Measurements from ENCODE around the gene COCH.
A peak's percentile ranks its signal among the peaks of the same experiment; 100 is the strongest.

The COCH gene

GRCh38 chr14:30874120-30874998, at the start of gene COCH:
COCH (plus strand) TSS chr14:30874559; CDS start chr14:30874939, 380 bp downstream.
- TF ChIP-seq EZH2 (IDR thresholded peaks at IDR 0.05; ENCODE audit: borderline replicate concordance, low read length) (no peak), CTCF (IDR thresholded peaks at IDR 0.05; ENCODE audit: low read length) (peak; percentile 40)
- Histone ChIP-seq H4K20me1 (ENCODE audit: insufficient read depth, low read length) (no peaks in the 10 kb centered on the region), H2AFZ (ENCODE audit: low read length) (no peak within 1 kb of the TSS), H3K4me1 (ENCODE audit: insufficient read depth, low read length, severe bottlenecking) (peaks cover 28% of the 10 kb centered on the region), H3K79me2 (ENCODE audit: insufficient read depth, low read length) (peaks cover 3% of the 10 kb centered on the region; the same call in 1 of the 2 replicates), H3K9me2 (ENCODE audit: low read depth, low read length) (no peaks in the 10 kb centered on the region), H3K4me3 (ENCODE audit: low read depth, low read length, poor library complexity, severe bottlenecking) (peak within 1 kb of the TSS; percentile 79), H3K27me3 (ENCODE audit: insufficient read depth, low read length) (no peaks in the 10 kb centered on the region), H3K27ac (ENCODE audit: low read depth, low read length, poor library complexity, severe bottlenecking) (no peak within 1 kb of the TSS), H3K9me3 (ENCODE audit: low read length) (no peaks in the 10 kb centered on the region), H3K36me3 (ENCODE audit: insufficient read depth, low read length) (peaks cover 19% of the 10 kb centered on the region; the same call in 1 of the 2 replicates), H3F3A (ENCODE audit: insufficient read depth, low read length) (no peaks in the 10 kb centered on the region), H3K4me2 (ENCODE audit: low read length) (peak within 1 kb of the TSS; percentile 78), H3K9ac (ENCODE audit: low read length) (peak within 1 kb of the TSS; percentile 71)

GRCh38 chr14:30826070-30826469, 48.3 kb upstream of the COCH start:
- Histone ChIP-seq H2AFZ (ENCODE audit: low read length) (no peak overlapping the region), H3K9ac (ENCODE audit: low read length) (no peak overlapping the region), H3K9me3 (ENCODE audit: low read length) (no peaks in the 10 kb centered on the region), H3K27me3 (ENCODE audit: insufficient read depth, low read length) (no peaks in the 10 kb centered on the region), H3K27ac (ENCODE audit: low read depth, low read length, poor library complexity, severe bottlenecking) (no peak overlapping the region), H3K4me2 (ENCODE audit: low read length) (no peak overlapping the region), H3K4me3 (ENCODE audit: low read depth, low read length, poor library complexity, severe bottlenecking) (no peak overlapping the region), H4K20me1 (ENCODE audit: insufficient read depth, low read length) (no peaks in the 10 kb centered on the region), H3K79me2 (ENCODE audit: insufficient read depth, low read length) (no peaks in the 10 kb centered on the region), H3F3A (ENCODE audit: insufficient read depth, low read length) (no peaks in the 10 kb centered on the region), H3K9me2 (ENCODE audit: low read depth, low read length) (no peaks in the 10 kb centered on the region), H3K36me3 (ENCODE audit: insufficient read depth, low read length) (no peaks in the 10 kb centered on the region), H3K4me1 (ENCODE audit: insufficient read depth, low read length, severe bottlenecking) (no peaks in the 10 kb centered on the region)
- TF ChIP-seq CTCF (IDR thresholded peaks at IDR 0.05; ENCODE audit: low read length) (no peak), EZH2 (IDR thresholded peaks at IDR 0.05; ENCODE audit: borderline replicate concordance, low read length) (no peak)

- Histone ChIP-seq H3F3A (ENCODE audit: insufficient read depth, low read length) (no peaks in the 10 kb centered on the region), H3K4me3 (ENCODE audit: low read depth, low read length, poor library complexity, severe bottlenecking) (no peak overlapping the region), H3K4me1 (ENCODE audit: insufficient read depth, low read length, severe bottlenecking) (no peaks in the 10 kb centered on the region), H3K4me2 (ENCODE audit: low read length) (no peak overlapping the region), H3K79me2 (ENCODE audit: insufficient read depth, low read length) (no peaks in the 10 kb centered on the region), H3K9me2 (ENCODE audit: low read depth, low read length) (no peaks in the 10 kb centered on the region), H3K9me3 (ENCODE audit: low read length) (no peaks in the 10 kb centered on the region), H3K27ac (ENCODE audit: low read depth, low read length, poor library complexity, severe bottlenecking) (no peak overlapping the region), H4K20me1 (ENCODE audit: insufficient read depth, low read length) (no peaks in the 10 kb centered on the region), H2AFZ (ENCODE audit: low read length) (no peak overlapping the region), H3K27me3 (ENCODE audit: insufficient read depth, low read length) (no peaks in the 10 kb centered on the region), H3K9ac (ENCODE audit: low read length) (no peak overlapping the region), H3K36me3 (ENCODE audit: insufficient read depth, low read length) (no peaks in the 10 kb centered on the region; the same call in 1 of the 2 replicates)
- TF ChIP-seq CTCF (IDR thresholded peaks at IDR 0.05; ENCODE audit: low read length) = no peak
- no peak for TF ChIP-seq EZH2 (IDR thresholded peaks at IDR 0.05; ENCODE audit: borderline replicate concordance, low read length)
These were observed 44.5 kb upstream of the COCH start for GRCh38 chr14:30829853-30830252.

Data from OCI-LY1 (cell line).